PC-9 (cell line): ENCODE results near the gene EVA1C. TPM values are rescaled to one million over a fixed set of nuclear protein-coding genes. Genes with fewer than 3 reads are reported as not detected.

ENCODE experiments used
- BruUV-seq: library from RNA; stranded (reverse); fragments of 400-500 nt; replicated peaks from 2 replicates; lab custom pipeline; 2021; lab: Mats Ljungman, UMichigan
- CTCF ChIA-PET: fragments of 300-600 bp; sonication (Branson Sonifier 250); formaldehyde crosslinking; loops from one replicate; lab custom pipeline; 2022; ENCODE audit warnings: antibody characterized with exemption; lab: Charles Lee
- POLR2A ChIA-PET: fragments of 300-600 bp; sonication (Branson Sonifier 250); formaldehyde crosslinking; loops from one replicate; lab custom pipeline; 2022; ENCODE audit warnings: antibody characterized with exemption; ENCODE audit not compliant: unreplicated experiment; lab: Charles Lee
- DNase-seq, 2 experiments: peaks; one replicate each; pipeline versions ENCODE4 v3.0.0 to v3.0.0-alpha.2; 2015 to 2022; ENCODE audit warnings: mixed read lengths in 1 of 2
- H2AFZ ChIP-seq: fragments of 200-600 bp; sonication (generic); 2 replicates; pipeline ENCODE4 v1.8.1; 2017; ENCODE audit warnings: antibody characterized with exemption
- H3F3A ChIP-seq: fragments of 200-600 bp; sonication (generic); 2 replicates; pipeline ENCODE4 v1.8.1; 2017; ENCODE audit warnings: antibody characterized with exemption, mild to moderate bottlenecking, low read depth; ENCODE audit not compliant: insufficient read depth
- H3K27ac ChIP-seq: fragments of 200-600 bp; sonication (generic); 2 replicates; pipeline ENCODE4 v1.6.1; 2016; ENCODE audit warnings: mixed run types
- H3K27me3 ChIP-seq: fragments of 200-600 bp; sonication (generic); 2 replicates; pipeline ENCODE4 v1.6.1; 2016; ENCODE audit warnings: low read depth, mixed run types; ENCODE audit not compliant: insufficient read depth
- H3K36me3 ChIP-seq: fragments of 200-600 bp; sonication (generic); 2 replicates; pipeline ENCODE4 v1.6.1; 2016; ENCODE audit warnings: low read depth, mixed run types
- H3K4me1 ChIP-seq: fragments of 200-600 bp; sonication (generic); replicated peaks from 2 replicates; pipeline ENCODE4 v1.6.1; 2016; ENCODE audit warnings: mixed run types; ENCODE audit not compliant: insufficient read depth
- H3K4me2 ChIP-seq: fragments of 200-600 bp; sonication (generic); 2 replicates; pipeline ENCODE4 v1.6.1; 2017; ENCODE audit warnings: mixed run types
- H3K4me3 ChIP-seq: fragments of 200-600 bp; sonication (generic); 2 replicates; pipeline ENCODE4 v1.6.1; 2016; ENCODE audit warnings: mixed run types
- H3K79me2 ChIP-seq: fragments of 200-600 bp; sonication (generic); 2 replicates; pipeline ENCODE4 v1.6.1; 2017; ENCODE audit warnings: low read depth, mixed run types
- H3K9me2 ChIP-seq: fragments of 200-600 bp; sonication (generic); 2 replicates; pipeline ENCODE4 v1.8.1; 2017; ENCODE audit warnings: mild to moderate bottlenecking; ENCODE audit not compliant: insufficient read depth
- H3K9me3 ChIP-seq: fragments of 200-600 bp; sonication (generic); 2 replicates; pipeline ENCODE4 v1.8.1; 2016; ENCODE audit warnings: low read depth; ENCODE audit not compliant: insufficient read depth
- H4K20me1 ChIP-seq: fragments of 200-600 bp; sonication (generic); 2 replicates; pipeline ENCODE4 v1.8.1; 2017; ENCODE audit not compliant: insufficient read depth
- CTCF ChIP-seq: fragments of 200-600 bp; sonication (generic); conservative IDR thresholded peaks from 2 replicates; pipeline ENCODE4 v1.6.1; 2017; ENCODE audit warnings: mixed run types, antibody characterized with exemption, mild to moderate bottlenecking, moderate library complexity
- EZH2 ChIP-seq: fragments of 200-600 bp; sonication (generic); IDR thresholded peaks from 2 replicates; pipeline ENCODE4 v1.8.0; 2017; ENCODE audit warnings: antibody characterized with exemption, low read depth
- intact Hi-C: fragments of 100-400 bp; cut with micrococcal nuclease; formaldehyde crosslinking; loops from one replicate; pipeline ENCODE4 v1.10.0; 2022; ENCODE audit not compliant: unreplicated experiment
- total RNA-seq: library from RNA; stranded (reverse); gene quantifications from 2 replicates; pipeline ENCODE4 v1.2.3, GENCODE V29; 2021

The EVA1C gene
- total RNA-seq, 1 experiment from 2014 or later = 3.0 TPM

GRCh38 chr21:32393677-32394001 is 18.9 kb upstream of the EVA1C start:
- ChIA-PET POLR2A (interaction anchor here (0.6 kb wide), 1 partner anchor 529 kb away, joined by 6 read pairs; no protein-coding TSS in a partner anchor), CTCF (interaction anchor here (0.6 to 1.0 kb wide), 2 partner anchors 8 to 207 kb away, joined by 7 to 8 read pairs; no protein-coding TSS in a partner anchor)
- Histone ChIP-seq H3K27me3 (no peaks in the 10 kb centered on the region), H3K9me2 (no peaks in the 10 kb centered on the region), H3K27ac (peak overlapping the region; percentile 80), H4K20me1 (peaks cover 17% of the 10 kb centered on the region), H3K4me2 (peak overlapping the region; percentile 97), H2AFZ (peak overlapping the region; percentile 83; the same call in 1 of the 2 replicates), H3K79me2 (peaks cover 40% of the 10 kb centered on the region), H3K9me3 (no peaks in the 10 kb centered on the region), H3K36me3 (no peaks in the 10 kb centered on the region), H3K4me1 (peaks cover 19% of the 10 kb centered on the region), H3F3A (peaks cover 14% of the 10 kb centered on the region; the same call in 1 of the 2 replicates), H3K4me3 (peak overlapping the region; percentile 91)
- intact Hi-C loops = loop anchor here (2.0 kb wide), 1 partner anchor 39 kb away; no protein-coding TSS in a partner anchor
- no TSS peak for BruUV-seq
- no peak for TF ChIP-seq CTCF
- TF ChIP-seq EZH2 = no peak
- no peak for DNase-seq

DNA sequence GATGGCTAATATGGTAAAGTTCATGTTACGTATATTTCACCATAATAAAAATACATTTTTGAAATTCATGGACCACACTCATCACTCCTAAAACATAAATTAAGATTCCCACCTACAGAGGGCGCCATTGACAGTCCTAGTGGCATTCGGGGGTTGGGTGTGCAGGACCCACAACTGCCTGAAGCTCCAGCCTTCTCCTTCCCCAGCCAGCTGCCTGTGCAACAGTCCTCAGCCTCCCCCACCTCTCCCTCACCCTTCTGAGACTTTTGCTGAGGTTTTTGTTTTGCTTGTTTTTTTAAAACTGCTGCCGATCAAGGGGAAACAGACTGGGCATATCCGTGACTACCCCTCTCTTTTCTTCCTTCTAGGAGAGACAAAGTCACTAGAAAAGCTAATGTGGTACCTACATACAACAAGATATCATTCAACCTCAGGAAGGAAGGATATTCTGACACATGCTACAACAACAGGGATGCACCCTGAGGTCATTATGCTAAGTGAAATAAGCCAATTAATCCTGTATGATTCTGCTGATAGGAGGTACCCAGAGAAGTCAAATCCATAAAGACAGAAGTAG is 9.2 kb upstream of the EVA1C start:
- H3K4me3 ChIP-seq = no peak overlapping the region
- no peaks in the 10 kb centered on the region for H3K79me2 ChIP-seq
- no peak overlapping the region for H3K4me2 ChIP-seq
- H3K27ac ChIP-seq = no peak overlapping the region
- DNase-seq = peak in 1 of 2 experiments; percentile 36
- no TSS peak for BruUV-seq
- ChIA-PET CTCF (interaction anchor here (2.0 kb wide), 1 partner anchor 198 kb away, joined by 23 read pairs; no protein-coding TSS in a partner anchor), POLR2A (no interaction called here)
- H4K20me1 ChIP-seq = no peaks in the 10 kb centered on the region
- no peak overlapping the region for H2AFZ ChIP-seq
- no peaks in the 10 kb centered on the region for H3K9me2 ChIP-seq
- no peaks in the 10 kb centered on the region for H3K4me1 ChIP-seq
- no peaks in the 10 kb centered on the region for H3K9me3 ChIP-seq
- H3K27me3 ChIP-seq = no peaks in the 10 kb centered on the region
- TF ChIP-seq CTCF = peak; percentile 65
- TF ChIP-seq EZH2 = no peak
- H3F3A ChIP-seq = no peaks in the 10 kb centered on the region
- intact Hi-C loops = loop anchor here (1.0 to 2.0 kb wide), 2 partner anchors 166 to 198 kb away; no protein-coding TSS in a partner anchor
- H3K36me3 ChIP-seq = no peaks in the 10 kb centered on the region

DNA sequence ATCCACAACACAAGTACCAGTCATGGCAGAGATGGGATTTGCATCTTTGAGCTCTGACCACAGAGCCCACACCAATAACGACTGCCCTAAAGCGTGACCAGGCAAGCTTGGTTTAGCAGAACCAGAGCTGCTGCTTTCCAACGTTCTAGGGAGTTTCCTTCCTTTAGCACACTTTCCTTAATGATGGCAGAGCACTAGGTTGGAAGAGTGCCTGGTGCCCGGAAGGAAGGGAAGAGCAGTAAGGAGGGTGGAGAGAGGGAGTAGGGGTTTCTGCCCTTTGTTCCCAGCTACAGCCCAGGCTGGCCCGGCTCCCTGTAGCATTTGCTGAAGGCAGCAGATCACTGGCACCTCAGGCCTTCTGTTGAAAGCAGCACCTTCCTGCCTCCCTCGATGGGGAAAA is 6.1 kb upstream of the EVA1C start:
- BruUV-seq = no TSS peak
- intact Hi-C loops = no loop called here
- ChIA-PET POLR2A (no interaction called here), CTCF (no interaction called here)
- no peak overlapping the region for H3K4me3 ChIP-seq
- H2AFZ ChIP-seq = no peak overlapping the region
- H3K4me1 ChIP-seq = no peaks in the 10 kb centered on the region
- H3K36me3 ChIP-seq = no peaks in the 10 kb centered on the region
- H3K27me3 ChIP-seq = peaks cover 10% of the 10 kb centered on the region; the same call in 1 of the 2 replicates
- no peak overlapping the region for H3K4me2 ChIP-seq
- no peaks in the 10 kb centered on the region for H3K9me2 ChIP-seq
- no peaks in the 10 kb centered on the region for H3F3A ChIP-seq
- no peak for DNase-seq
- TF ChIP-seq EZH2 = no peak
- TF ChIP-seq CTCF = no peak
- H3K79me2 ChIP-seq = no peaks in the 10 kb centered on the region
- no peaks in the 10 kb centered on the region for H3K9me3 ChIP-seq
- H3K27ac ChIP-seq = no peak overlapping the region
- H4K20me1 ChIP-seq = no peaks in the 10 kb centered on the region
